ENCODE data around the gene LCOR.
A peak's percentile ranks its signal among the peaks of the same experiment; 100 is the strongest.

LCOR gene

DNA sequence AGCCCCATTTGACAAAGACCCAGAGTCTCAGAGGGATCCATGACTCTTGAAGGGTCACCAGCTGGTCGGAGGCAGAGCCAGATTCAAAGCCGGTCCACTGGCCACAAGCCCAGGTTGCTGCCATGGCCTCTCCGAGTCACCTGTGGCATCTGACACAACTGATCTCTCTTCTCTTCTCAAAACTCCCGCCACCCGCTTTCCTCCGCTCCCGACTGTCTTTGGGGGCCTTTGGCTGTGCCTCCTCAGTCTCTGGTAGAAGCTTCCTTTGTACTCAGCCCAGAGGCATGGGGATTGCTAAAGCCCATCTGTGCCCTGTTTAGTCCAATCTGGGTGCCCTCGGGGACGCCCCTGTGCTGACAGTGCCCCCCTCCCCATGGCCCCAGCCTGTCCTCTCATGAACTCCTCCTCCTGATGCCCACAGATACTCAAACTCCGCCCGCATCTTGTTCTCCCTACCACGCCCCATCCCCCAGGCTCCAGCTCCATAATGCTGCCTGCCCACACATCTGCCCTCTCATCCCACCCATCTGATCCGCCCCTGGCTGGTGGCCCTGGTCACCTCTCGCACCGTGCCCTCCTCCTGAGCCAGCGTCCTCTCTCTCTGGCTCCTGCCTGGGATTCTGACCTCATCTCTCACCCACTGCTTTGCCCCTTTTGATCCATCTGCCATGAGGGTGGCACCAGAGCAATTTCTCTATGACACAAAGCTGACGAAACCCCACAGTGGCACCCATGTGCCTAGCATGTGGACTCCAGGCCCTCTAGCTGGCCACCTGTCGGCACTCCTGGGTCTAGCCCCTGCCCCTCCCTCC, 203.1 kb downstream of the LCOR start:
- no peak for DNase-seq (ENCODE audit: low spot score)

GRCh38 chr10:97037365-97038361, 205.6 kb downstream of the LCOR start:
- DNase-seq (ENCODE audit: low spot score), result peak; percentile 94

DNA sequence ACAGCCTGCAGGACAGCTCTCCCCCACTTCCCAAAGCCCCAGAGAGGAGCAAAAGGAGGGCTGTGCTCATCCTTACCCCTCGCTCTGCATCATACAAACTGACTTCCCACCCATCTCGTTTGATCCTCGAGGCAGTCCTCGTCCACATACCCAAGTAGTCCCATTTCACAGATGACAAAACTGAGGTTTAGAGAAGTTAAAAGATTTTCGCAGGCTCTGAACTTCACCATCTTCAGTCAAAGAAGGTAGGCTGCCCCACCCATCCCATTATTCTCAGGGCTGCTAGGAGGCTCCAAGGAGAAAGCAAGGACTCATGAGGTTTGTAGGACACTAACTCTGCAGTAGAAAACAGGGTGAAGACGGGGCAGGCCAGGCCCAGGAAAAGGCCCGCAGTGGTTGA, 206.6 kb downstream of the LCOR start:
- DNase-seq (ENCODE audit: low spot score), result no peak

DNA sequence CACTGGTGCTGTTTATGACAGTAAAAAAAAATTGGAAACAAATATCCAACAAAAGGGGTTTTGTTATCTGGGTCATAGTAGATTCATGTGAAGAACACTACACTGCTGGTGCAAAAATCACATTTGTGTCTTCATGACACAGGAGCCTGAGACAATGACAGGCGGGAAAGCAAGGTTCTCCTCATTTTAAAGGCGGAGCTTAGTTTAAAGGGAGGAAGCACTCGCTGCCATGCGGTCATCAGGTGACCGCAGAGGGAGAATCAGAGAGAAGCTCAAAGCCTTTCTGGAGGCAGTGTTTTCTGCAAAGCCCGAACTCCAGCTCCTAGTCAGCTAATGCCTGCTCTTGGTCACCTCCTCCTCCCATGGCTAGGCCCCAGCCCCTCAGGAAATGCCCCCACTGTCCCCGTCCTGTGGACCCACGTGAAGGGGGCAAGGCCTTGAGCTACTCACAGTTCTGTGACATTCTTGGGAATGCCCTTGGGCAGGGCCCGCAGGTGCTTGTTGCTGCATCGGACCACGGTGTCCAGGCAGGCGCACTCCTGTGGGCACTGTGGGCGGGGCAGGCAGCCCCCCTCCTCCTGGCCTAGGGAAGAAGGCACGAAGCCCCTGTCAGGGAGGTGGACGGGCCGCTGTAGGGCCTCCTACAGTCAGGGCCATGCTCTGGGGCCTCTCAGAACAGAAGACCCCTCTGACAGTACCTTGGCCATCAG, 207.6 kb downstream of the LCOR start:
- DNase-seq (ENCODE audit: low spot score), result no peak

DNA sequence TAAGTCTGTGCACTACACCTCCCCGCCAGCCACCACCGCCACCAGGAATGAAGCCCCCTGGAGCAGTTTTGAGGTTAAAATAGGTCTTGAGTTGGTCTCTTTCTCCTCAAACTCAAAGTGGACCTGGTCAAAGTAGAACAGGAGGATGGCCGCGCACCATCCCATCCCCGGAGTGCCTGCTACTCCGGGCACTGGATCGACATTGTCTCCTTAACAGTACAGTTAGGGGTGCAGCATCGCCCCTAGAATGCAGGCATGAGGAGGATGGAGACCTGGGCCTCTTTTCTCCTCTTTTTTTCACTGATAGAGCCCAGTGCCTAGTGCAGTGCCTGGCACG, 208.1 kb downstream of the LCOR start:
- no peak for DNase-seq (ENCODE audit: low spot score)

GRCh38 chr10:97040706-97041105, 208.6 kb downstream of the LCOR start:
- no peak for DNase-seq (ENCODE audit: low spot score)

GRCh38 chr10:97042081-97042480, 210.0 kb downstream of the LCOR start:
- no peak for DNase-seq (ENCODE audit: low spot score)

DNA sequence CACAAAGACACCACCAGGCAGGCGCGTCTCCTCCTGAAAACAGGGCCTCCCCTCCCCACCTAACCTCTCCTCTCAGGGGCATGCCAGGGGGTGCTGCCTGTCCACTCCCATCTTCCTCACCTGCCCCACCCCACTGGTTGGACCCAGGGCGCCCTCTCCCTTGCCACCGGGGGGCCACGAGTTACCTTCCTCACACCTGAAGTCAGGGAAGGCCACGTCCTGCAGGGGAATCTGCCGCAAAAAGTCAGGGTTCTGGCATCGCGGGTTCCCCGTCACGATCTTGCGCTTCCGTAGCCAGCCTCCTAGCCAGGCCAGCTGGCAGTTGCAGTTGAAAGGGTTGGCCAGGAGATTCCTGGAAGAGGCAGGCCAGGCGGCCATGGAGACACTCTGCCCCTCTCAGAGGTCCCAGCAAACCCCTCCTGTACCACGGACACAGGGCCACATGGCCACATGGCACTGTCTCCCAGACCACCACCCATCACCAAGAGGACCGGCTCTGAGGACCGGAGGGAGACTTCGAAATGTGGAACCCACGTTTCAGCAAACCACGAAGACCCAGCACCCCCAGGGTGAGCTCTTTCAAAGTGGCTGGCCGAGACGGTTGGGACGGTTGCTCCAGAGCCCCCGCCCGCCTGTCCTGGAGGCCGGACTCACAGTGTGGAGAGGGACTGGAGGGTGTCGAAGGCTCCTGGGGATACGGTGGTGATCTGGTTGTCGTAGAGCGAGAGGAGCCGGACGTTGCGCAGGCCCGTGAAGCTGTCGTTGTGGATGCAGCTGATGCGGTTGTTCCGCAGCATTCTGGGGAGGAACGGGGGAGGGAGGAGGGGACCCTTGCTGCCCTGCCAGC, 210.8 kb downstream of the LCOR start:
- no peak for DNase-seq (ENCODE audit: low spot score)

GRCh38 chr10:97043563-97043855, 211.4 kb downstream of the LCOR start:
- DNase-seq (ENCODE audit: low spot score), result no peak
